Fibroblast of skin of right biceps (primary cell): ENCODE data around the gene PRKAR1B.

Experiments used
- DNase-seq: peaks from one replicate; pipeline ENCODE4 v3.0.0-alpha.2; 2013

Gene PRKAR1B

DNA sequence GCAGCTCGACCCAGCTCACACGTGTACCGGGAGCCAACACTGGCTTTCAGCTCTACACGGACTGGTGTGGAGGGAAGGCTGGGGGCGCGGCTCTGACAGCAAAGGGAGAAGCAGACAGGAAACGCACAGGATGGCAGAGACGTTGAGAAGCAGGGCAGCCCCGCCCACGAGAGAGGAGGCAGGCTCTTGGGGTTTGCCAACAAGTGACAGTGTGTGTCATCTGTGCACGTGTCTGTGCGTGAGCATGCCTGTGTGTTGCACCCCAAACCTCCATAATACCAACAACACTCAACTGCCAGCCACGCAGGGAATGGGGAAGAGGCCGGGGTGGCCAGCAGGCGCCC, 143.0 kb downstream of the PRKAR1B start:
- no peak for DNase-seq

- DNase-seq = no peak
Observed at GRCh38 chr7:583410-584121, 143.5 kb downstream of the PRKAR1B start.

DNA sequence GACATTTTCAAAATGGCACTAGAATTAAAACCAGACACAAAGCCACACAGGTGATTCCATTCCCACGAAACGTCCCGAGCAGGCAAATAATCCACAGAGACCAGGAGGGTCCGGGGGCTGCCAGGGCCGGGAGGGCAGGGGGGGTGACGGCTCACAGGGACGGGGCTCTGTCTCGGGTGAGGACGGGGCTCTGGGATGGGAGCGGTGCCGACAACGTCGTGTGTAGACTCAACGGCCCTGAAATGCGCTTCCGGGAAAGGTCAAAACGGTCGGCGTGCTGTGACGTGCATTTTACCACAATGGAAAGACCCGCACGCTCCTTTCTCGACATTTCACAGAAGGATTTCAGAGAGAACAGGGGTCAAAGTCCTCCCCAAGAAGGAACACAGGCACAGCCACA, 144.2 kb downstream of the PRKAR1B start:
- DNase-seq = no peak

GRCh38 chr7:582081-582835, 144.8 kb downstream of the PRKAR1B start:
- no peak for DNase-seq

GRCh38 chr7:578386-578785, 148.7 kb downstream of the PRKAR1B start:
- DNase-seq = no peak

GRCh38 chr7:577741-578370, 149.2 kb downstream of the PRKAR1B start:
- no peak for DNase-seq

GRCh38 chr7:577278-577665, 149.8 kb downstream of the PRKAR1B start:
- DNase-seq = no peak

DNA sequence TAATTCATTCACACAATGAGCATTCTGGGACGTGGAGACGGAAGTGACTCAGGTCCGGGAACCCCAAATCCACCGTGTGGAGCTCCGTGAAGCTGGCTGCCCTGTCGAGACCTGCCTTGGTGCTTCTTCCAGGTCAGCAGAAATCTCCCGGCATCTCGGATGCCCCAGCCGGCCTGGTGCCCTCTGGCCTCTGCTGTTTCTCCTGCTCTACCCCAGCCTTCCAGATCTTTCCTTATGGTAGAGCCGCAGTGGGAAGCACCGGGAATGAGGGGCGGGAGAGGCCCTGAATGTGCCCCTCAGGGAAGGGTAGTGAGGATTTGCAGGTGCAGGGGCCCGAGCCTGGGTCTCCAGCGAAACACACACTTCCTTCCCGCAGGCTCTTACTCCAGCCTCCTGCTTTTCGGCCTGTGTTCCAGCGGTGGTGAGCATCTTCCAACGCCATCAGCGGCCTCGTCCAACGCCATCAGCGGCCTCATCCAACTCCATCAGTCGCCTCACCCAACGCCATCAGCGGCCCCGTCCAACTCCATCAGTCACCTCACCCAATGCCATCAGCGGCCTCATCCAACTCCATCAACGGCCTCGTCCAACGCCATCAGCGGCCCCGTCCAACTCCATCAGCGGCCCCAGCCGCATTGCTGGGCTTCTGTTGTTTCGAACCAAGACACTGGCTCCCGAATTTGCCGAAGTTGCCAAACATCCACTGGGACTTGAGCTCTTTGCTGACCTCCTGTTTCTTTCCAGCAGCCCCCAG, 150.4 kb downstream of the PRKAR1B start:
- no peak for DNase-seq

DNA sequence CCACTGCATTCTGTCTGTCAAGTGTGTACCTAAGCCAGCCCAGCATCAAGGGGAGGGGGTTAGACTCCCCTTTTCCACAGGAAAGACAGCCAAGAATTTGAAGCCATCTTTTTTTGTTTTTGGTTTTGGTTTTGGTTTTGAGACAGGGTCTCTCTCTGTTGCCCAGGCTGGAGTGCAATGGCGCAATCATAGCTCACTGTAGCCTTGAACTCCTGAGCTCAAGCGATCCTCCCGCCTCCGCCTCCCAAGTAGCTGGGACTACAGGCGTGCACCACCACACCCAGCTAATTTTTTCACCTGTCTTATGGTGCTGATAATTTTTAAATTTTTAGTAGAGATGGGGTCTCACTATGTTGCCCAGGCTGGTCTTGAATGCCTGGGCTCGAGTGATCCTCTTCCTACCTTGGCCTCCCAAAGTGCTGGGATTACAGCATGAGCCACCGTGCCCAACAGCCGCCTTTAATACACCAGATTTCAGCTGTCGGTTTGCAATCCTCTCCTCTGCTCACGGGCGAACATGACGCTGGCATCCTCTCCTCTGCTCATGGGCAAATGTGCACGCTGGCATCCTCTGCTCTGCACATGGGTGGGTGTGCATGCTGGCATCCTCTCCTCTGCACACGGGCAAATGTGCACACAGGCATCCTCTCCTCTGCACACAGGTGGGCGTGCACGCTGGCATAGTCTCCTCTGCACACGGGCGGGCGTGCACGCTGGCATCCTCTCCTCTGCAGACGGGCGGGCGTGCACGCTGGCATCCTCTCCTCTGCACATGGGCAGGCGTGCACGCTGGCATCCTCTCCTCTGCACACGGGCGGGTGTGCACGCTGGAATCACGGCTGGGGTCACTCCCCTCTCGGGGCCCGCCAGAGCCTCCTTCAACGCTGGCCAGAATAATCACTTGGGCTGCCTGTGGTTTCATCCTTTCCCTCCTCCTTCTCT, 151.4 kb downstream of the PRKAR1B start:
- DNase-seq = no peak

DNA sequence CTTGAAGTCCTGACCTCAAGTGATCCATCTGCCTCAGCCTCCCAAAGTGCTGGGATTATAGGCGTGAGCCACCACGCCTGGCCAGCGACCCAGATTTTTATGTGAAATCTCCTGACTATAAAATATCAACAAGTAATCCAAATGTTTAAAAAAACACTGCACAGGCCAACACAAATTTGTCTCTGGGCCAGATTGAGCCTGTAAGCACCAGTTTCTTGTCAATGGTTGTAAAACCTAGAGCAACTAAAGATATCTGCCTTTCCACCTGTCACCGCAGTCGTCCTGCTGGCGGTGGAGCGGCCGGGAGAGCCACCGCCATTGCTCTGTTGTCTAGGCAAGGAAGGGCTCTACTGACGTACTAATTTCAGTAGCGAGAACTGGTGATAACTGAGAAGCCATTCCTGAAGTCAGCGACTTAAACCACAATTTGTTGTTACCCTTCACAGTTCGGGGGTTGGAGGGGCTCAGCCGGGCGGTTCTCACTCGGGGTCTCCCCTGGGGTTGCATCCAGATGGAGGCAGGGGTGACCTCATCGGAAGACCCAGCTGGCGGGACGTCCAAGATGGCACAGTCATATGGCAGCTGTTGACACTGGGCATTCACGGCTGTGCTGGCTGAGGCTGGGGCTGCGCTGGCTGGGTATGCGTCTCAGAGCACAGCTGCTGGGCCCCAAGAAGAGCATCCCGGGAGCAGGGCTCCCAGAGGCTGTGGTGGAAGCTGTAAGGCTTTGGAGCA, 152.3 kb downstream of the PRKAR1B start:
- no peak for DNase-seq

GRCh38 chr7:573933-574381, 153.1 kb downstream of the PRKAR1B start:
- DNase-seq = no peak

GRCh38 chr7:573269-573932, 153.7 kb downstream of the PRKAR1B start:
- DNase-seq = no peak

GRCh38 chr7:572416-573268, 154.4 kb downstream of the PRKAR1B start:
- DNase-seq = no peak

DNA sequence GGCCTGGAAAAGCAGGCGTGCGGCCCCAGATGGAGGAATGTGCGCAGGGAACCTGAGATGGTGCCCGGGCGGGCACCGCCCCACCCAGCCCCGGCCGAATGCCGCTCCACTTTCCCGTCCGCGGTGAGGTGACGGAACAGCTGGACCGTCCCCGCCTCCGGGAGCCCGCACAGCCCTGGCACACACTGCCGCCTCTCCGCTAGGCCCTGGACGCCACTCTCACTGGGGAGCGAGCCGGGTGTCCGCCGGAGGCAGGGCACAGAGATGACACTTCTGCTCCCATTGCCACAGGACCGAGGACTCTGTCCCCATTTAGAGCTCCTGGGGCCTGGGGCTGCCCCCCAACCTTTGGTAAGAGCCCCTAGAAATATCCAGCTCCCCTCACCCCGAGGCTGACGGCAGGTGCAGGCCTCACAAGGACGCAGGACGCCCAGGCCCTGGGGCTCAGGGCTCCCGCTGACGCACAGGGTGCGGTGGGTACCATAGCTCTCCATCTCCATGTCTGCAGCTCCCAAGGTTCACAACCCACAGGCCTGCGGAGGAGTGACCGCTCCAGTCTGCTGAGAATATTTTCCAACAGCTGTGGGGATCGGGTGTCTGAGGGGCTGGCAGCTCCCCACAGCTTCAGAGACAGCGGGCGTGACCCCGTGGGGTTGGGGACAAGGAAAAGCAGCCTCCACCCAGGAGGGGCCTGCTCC, 155.2 kb downstream of the PRKAR1B start:
- DNase-seq = no peak

DNA sequence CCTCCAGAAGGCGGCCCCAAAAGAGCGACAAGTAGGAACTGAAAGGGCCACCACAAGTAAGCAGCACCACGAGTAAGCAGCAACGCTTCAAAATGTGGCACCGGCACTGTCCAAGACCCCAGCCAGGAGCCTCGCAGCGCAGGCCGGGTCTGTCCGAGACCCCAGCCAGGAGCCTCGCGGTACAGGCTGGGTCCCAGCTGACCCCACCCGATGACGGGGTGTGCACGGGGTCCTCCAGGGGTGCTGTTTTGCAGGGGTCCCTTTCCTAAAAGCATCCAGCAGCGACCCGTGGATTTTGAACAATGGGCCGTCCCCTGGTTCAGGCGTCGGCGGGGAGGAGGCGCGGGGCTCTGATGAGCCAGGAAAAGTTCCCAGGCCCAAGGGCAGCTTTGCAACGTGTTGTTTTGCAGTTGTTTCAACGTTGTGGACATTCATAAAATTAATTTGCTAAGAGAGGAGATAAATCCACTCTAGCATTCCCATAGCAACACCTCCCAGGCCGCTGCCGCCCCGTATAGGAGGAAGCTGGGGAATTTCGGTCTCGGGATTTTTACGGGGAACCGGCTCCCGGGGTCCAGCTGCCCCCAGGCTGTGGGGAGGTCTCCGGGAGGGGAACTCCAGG, 155.9 kb downstream of the PRKAR1B start:
- no peak for DNase-seq

DNA sequence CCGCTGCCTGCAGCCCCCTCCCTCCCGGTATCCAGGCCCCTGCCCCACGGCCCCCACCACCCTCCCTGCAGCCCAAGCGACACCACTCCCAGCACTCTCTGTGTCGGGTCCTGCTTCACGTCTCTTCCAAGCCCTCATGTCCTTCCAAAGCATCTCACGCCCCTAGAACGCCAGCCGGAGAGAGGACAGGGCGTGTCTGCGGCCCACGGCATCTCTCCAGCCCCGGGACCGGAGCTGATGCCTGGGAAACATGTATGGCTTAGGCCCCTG, 156.3 kb downstream of the PRKAR1B start:
- DNase-seq = no peak

DNA sequence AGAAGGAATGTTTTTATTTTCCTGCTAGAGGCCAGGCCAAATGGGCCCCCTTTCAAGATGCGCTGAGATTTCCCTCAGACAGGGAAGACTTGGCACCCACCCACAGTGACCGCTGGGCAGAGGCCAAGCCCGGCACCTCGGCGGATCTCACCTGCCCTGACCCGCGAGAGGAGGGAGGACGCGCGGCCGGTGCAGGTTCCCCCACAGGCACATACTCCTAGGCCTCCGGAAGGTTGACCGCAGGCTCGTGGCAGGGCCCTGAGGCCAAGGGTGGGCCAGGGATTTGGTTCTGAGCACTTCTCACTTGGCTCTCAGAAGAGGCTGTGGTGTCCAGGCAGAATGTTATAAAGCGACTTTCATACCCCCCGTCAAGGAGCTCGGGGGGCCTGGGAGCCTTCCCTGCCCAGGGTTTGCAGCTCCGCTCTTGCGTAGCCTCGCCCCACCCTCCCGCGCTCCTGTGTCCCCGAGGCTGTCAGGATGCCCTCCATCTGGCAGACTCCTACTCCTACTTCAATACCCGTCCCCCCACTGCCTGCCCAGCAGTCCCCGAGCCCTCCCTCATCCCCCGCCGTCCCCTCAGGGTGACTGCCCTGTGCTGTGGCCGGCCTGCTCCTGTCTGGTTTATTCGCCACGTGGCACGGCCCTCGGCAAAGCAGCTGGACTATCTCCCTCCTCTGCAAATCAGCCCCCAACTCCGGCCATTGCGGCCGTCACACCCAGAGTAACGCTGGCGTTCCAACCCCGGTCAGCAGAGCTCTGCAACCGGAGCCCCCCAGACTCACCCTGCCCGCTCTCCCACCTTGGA, 156.9 kb downstream of the PRKAR1B start:
- no peak for DNase-seq
